LNCAP (cell line): Measurements from ENCODE around the gene PPP1R14D.

Source experiments
- CTCF ChIP-seq: fragments of 450-650 bp; IDR thresholded peaks from 2 replicates; pipeline ENCODE4 v1.5.1; 2017; ENCODE audit warnings: mild to moderate bottlenecking

The PPP1R14D gene

GRCh38 chr15:40838756-40839155 lies 10.2 kb upstream of the PPP1R14D start:
- TF ChIP-seq CTCF: no peak

GRCh38 chr15:40836020-40836419 lies 7.5 kb upstream of the PPP1R14D start:
- no peak for TF ChIP-seq CTCF

- no peak for TF ChIP-seq CTCF
These were observed 4.4 kb upstream of the PPP1R14D start for GRCh38 chr15:40832903-40833302.

GRCh38 chr15:40831861-40832260 lies 3.4 kb upstream of the PPP1R14D start:
- no peak for TF ChIP-seq CTCF

GRCh38 chr15:40830884-40831283 lies 2.4 kb upstream of the PPP1R14D start:
- no peak for TF ChIP-seq CTCF

- no peak for TF ChIP-seq CTCF
These were observed 607 bp upstream of the PPP1R14D start for GRCh38 chr15:40829115-40829514.

GRCh38 chr15:40826423-40827075 lies 2.0 kb downstream of the PPP1R14D start:
- no peak for TF ChIP-seq CTCF
